ENCODE results near the gene LPCAT1.
A peak's percentile ranks its signal among the peaks of the same experiment; 100 is the strongest.
"Not testable (repeated sequence)": the region's sequence is repeated elsewhere in the genome, so short reads cannot be mapped to it uniquely, and the experiment has no call there.

Gene LPCAT1

GRCh38 chr5:1480217-1480616 lies 43.5 kb downstream of the LPCAT1 start:
- no peak for DNase-seq (ENCODE audit: low read depth)

- DNase-seq (ENCODE audit: low read depth), result peak; percentile 81
Observed at GRCh38 chr5:1479581-1480188, 44.1 kb downstream of the LPCAT1 start.

- no peak for DNase-seq (ENCODE audit: low read depth)
Observed at GRCh38 chr5:1479066-1479465, 44.7 kb downstream of the LPCAT1 start.

GRCh38 chr5:1478271-1479035 lies 45.3 kb downstream of the LPCAT1 start:
- DNase-seq (ENCODE audit: low read depth), result no peak

- no peak for DNase-seq (ENCODE audit: low read depth)
Observed at GRCh38 chr5:1477341-1477740, 46.4 kb downstream of the LPCAT1 start.

GRCh38 chr5:1476967-1477310 lies 46.8 kb downstream of the LPCAT1 start:
- DNase-seq (ENCODE audit: low read depth), result no peak

- DNase-seq (ENCODE audit: low read depth), result no peak
Observed at GRCh38 chr5:1476181-1476966, 47.4 kb downstream of the LPCAT1 start.

- not testable (repeated sequence) for DNase-seq (ENCODE audit: low read depth)
Observed at GRCh38 chr5:1475544-1475900, 48.2 kb downstream of the LPCAT1 start.

GRCh38 chr5:1474866-1475543 lies 48.8 kb downstream of the LPCAT1 start:
- DNase-seq (ENCODE audit: low read depth), result no peak

GRCh38 chr5:1474183-1474839 lies 49.4 kb downstream of the LPCAT1 start:
- no peak for DNase-seq (ENCODE audit: low read depth)

- no peak for DNase-seq (ENCODE audit: low read depth)
Observed at GRCh38 chr5:1473746-1474145, 50.0 kb downstream of the LPCAT1 start.

GRCh38 chr5:1472964-1473628 lies 50.7 kb downstream of the LPCAT1 start:
- DNase-seq (ENCODE audit: low read depth), result no peak

GRCh38 chr5:1471997-1472963 lies 51.5 kb downstream of the LPCAT1 start:
- no peak for DNase-seq (ENCODE audit: low read depth)

GRCh38 chr5:1471240-1471853 lies 52.4 kb downstream of the LPCAT1 start:
- DNase-seq (ENCODE audit: low read depth), result no peak

GRCh38 chr5:1470762-1471211 lies 53.0 kb downstream of the LPCAT1 start:
- DNase-seq (ENCODE audit: low read depth), result no peak

GRCh38 chr5:1468629-1469527 lies 54.9 kb downstream of the LPCAT1 start:
- no peak for DNase-seq (ENCODE audit: low read depth)

- DNase-seq (ENCODE audit: low read depth), result no peak
Observed at GRCh38 chr5:1468247-1468612, 55.5 kb downstream of the LPCAT1 start.

- DNase-seq (ENCODE audit: low read depth), result no peak
Observed at GRCh38 chr5:1467341-1468246, 56.2 kb downstream of the LPCAT1 start.
